Liver (tissue), 3 donors: ENCODE data around the gene NHS.

Source experiments
- EGR1 ChIP-seq, 2 donors: IDR thresholded peaks; 2 replicates each; pipeline ENCODE4 v1.6.1; 2016 to 2018; ENCODE audit warnings: antibody characterized with exemption in 2 of 2, low read depth in 2 of 2
- FOXA1 ChIP-seq: IDR thresholded peaks from 2 replicates; pipeline ENCODE4 v1.6.1; 2016; ENCODE audit warnings: antibody characterized with exemption
- GABPA ChIP-seq, 2 donors: IDR thresholded peaks in 1 of 2; conservative IDR thresholded peaks in 1 of 2; 2 replicates each; pipeline ENCODE4 v1.6.1; 2016; ENCODE audit warnings: antibody characterized with exemption in 2 of 2, mild to moderate bottlenecking in 1 of 2, moderate library complexity in 1 of 2
- JUND ChIP-seq, 2 donors: IDR thresholded peaks; 2 replicates each; pipeline ENCODE4 v1.6.1; 2016; ENCODE audit warnings: antibody characterized with exemption in 2 of 2
- RAD21 ChIP-seq, 2 donors: IDR thresholded peaks; 2 replicates each; pipeline ENCODE4 v1.6.1; 2016; ENCODE audit warnings: antibody characterized with exemption in 2 of 2, mild to moderate bottlenecking in 2 of 2
- TAF1 ChIP-seq: conservative IDR thresholded peaks from 2 replicates; pipeline ENCODE4 v1.6.1; 2016; ENCODE audit warnings: antibody characterized with exemption, mild to moderate bottlenecking
- YY1 ChIP-seq: IDR thresholded peaks from 2 replicates; pipeline ENCODE4 v1.6.1; 2016; ENCODE audit warnings: antibody characterized with exemption, mild to moderate bottlenecking
- TF ChIP-seq, protein P1 (sequence below): fragments of 150-350 bp; IDR thresholded peaks from 2 replicates; pipeline ENCODE4 v1.5.1; 2017; ENCODE audit warnings: improper control_type of control experiment, low read depth, low read length; ENCODE audit not compliant: missing input control
- TF ChIP-seq, protein P2 (sequence below): IDR thresholded peaks from 2 replicates; pipeline ENCODE4 v1.6.1; 2016; ENCODE audit warnings: antibody characterized with exemption
- TF ChIP-seq, protein P3 (sequence below): IDR thresholded peaks from 2 replicates; pipeline ENCODE4 v1.6.1; 2016; ENCODE audit warnings: antibody characterized with exemption
- TF ChIP-seq, protein P4 (sequence below): IDR thresholded peaks from 2 replicates; pipeline ENCODE4 v1.6.1; 2016; ENCODE audit warnings: antibody characterized with exemption
- donor health status: healthy.
- donor health status: healthy.

DNA sequence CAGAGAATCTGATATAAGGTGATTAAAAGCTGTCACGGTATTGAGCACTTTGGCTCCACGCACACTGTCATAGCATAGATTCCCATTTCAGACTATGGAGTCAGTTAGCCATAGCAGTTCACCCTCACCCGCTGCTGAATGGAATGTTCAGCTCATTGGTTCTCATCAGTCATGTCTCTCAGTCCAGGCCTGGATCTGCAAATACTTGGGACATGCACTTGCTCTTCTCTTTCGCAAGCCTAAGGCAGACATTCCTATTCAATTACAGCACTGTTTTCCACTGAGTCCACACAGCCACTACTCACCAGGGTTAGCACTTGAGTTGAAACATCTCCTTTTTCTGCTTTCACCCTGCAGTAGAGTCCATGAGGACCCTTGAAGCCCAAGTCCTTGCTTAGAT lies 331.7 kb downstream of the NHS start:
- TF ChIP-seq JUND (IDR thresholded peaks at IDR 0.05), result no peak
- TF ChIP-seq, protein P1, sequence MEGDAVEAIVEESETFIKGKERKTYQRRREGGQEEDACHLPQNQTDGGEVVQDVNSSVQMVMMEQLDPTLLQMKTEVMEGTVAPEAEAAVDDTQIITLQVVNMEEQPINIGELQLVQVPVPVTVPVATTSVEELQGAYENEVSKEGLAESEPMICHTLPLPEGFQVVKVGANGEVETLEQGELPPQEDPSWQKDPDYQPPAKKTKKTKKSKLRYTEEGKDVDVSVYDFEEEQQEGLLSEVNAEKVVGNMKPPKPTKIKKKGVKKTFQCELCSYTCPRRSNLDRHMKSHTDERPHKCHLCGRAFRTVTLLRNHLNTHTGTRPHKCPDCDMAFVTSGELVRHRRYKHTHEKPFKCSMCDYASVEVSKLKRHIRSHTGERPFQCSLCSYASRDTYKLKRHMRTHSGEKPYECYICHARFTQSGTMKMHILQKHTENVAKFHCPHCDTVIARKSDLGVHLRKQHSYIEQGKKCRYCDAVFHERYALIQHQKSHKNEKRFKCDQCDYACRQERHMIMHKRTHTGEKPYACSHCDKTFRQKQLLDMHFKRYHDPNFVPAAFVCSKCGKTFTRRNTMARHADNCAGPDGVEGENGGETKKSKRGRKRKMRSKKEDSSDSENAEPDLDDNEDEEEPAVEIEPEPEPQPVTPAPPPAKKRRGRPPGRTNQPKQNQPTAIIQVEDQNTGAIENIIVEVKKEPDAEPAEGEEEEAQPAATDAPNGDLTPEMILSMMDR, result no peak
- no peak for TF ChIP-seq GABPA (IDR thresholded peaks at IDR 0.05 in 1 of 2, conservative IDR thresholded peaks at IDR 0.05 in 1 of 2)
- TF ChIP-seq, protein P2, sequence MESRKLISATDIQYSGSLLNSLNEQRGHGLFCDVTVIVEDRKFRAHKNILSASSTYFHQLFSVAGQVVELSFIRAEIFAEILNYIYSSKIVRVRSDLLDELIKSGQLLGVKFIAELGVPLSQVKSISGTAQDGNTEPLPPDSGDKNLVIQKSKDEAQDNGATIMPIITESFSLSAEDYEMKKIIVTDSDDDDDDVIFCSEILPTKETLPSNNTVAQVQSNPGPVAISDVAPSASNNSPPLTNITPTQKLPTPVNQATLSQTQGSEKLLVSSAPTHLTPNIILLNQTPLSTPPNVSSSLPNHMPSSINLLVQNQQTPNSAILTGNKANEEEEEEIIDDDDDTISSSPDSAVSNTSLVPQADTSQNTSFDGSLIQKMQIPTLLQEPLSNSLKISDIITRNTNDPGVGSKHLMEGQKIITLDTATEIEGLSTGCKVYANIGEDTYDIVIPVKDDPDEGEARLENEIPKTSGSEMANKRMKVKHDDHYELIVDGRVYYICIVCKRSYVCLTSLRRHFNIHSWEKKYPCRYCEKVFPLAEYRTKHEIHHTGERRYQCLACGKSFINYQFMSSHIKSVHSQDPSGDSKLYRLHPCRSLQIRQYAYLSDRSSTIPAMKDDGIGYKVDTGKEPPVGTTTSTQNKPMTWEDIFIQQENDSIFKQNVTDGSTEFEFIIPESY, result no peak
- no peak for TF ChIP-seq TAF1
- TF ChIP-seq FOXA1, result no peak
- no peak for TF ChIP-seq RAD21 (IDR thresholded peaks at IDR 0.05)
- TF ChIP-seq, protein P3, sequence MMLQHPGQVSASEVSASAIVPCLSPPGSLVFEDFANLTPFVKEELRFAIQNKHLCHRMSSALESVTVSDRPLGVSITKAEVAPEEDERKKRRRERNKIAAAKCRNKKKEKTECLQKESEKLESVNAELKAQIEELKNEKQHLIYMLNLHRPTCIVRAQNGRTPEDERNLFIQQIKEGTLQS, result no peak
- TF ChIP-seq EGR1 (IDR thresholded peaks at IDR 0.05; ENCODE audit: low read depth in 2 of 2), result no peak
- TF ChIP-seq YY1, result no peak
- TF ChIP-seq, protein P4, sequence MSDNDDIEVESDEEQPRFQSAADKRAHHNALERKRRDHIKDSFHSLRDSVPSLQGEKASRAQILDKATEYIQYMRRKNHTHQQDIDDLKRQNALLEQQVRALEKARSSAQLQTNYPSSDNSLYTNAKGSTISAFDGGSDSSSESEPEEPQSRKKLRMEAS, result no peak
